ENCODE measurements around the gene CYBRD1.
A peak's percentile ranks its signal among the peaks of the same experiment; 100 is the strongest.
"Not testable (repeated sequence)": the region's sequence is repeated elsewhere in the genome, so short reads cannot be mapped to it uniquely, and the experiment has no call there.

The CYBRD1 gene, protein sequence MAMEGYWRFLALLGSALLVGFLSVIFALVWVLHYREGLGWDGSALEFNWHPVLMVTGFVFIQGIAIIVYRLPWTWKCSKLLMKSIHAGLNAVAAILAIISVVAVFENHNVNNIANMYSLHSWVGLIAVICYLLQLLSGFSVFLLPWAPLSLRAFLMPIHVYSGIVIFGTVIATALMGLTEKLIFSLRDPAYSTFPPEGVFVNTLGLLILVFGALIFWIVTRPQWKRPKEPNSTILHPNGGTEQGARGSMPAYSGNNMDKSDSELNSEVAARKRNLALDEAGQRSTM

DNA sequence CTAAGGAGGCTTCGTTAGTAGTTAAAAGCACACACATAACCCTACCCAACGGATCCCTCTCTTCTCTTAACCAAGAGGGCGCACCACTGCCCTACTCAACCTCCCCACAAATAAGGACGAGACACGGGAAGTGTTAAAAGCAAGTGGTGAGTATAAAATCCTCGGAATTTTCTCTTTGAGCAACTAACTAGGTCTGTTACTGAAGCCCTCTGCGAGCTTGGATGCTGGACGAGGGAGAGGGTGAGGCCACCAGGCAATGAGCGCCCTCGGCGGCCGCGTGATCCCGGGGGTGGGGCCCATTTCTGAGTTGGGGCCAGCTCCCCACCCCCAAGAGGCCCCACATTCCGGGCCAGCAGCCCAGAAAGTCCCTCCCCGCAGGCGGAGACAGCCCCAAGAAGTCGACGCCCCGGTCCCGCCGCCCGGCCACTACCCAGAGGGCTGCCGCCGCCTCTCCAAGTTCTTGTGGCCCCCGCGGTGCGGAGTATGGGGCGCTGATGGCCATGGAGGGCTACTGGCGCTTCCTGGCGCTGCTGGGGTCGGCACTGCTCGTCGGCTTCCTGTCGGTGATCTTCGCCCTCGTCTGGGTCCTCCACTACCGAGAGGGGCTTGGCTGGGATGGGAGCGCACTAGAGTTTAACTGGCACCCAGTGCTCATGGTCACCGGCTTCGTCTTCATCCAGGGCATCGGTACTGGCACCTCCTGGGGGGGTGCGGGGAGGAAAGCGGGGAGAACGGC is at the start of gene CYBRD1:
TSS of gene CYBRD1 (plus strand) at position 423 of the 736 bp plus-strand sequence. CDS start at position 495, 72 bp downstream.
- peak; percentile 52 for DNase-seq (ENCODE audit: low spot score)

- no peak for DNase-seq (ENCODE audit: low spot score)
Observed at GRCh38 chr2:171475979-171476378, 46.3 kb upstream of the CYBRD1 start.

GRCh38 chr2:171478345-171478744 is 43.9 kb upstream of the CYBRD1 start:
- no peak for DNase-seq (ENCODE audit: low spot score)

DNA sequence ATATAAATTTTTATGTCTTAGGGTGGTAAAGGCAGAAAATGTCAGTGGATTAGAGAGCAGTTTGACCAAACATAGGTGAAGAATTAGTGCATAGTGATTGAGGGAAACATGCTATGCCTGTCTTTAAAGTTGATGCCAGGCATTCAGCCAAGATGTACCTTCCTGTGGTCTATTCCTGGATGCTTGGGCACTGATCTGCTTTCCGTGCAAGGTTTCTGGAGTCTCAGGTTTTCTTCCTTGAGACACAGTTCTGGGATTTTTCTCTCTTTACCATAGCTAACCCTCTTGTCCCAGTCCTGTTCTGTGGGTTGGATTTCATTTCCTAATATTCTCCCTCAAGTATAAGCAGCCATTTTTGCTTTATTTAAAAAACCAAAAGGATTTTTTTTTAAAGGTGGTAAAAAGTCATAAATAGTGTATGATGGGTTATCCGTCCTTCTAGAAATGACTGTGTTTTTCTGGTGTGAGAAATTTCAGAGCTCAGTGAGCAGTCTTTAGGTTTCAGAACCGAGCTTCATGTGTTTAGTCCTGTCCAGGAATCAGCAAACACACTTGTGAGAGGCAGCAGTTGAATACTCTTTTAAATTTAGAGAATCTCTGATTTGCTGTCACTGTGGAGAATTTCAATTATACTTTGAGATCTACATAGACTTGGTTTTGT is 43.0 kb upstream of the CYBRD1 start:
- no peak for DNase-seq (ENCODE audit: low spot score)

DNA sequence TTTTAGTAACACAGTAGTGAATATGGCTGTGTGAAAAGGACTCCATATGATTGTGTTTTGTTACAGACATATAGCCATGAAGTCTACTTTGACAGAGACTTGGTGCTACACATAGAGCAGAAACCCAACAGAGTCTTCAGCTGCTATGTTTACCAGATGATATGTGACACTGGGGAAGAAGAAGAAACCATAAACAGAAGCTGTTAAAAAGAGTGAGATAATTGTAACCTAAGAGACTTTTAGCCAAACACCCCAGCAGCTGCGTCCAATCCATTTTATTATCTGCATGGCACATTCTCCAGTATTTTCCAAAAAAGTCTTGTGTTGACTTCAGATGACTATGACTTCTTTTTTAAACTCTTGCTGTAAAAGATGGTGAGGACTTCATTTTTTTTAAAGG is 41.4 kb upstream of the CYBRD1 start:
- no peak for DNase-seq (ENCODE audit: low spot score)

- DNase-seq (ENCODE audit: low spot score), result no peak
Observed at GRCh38 chr2:171482308-171482707, 40.0 kb upstream of the CYBRD1 start.

DNA sequence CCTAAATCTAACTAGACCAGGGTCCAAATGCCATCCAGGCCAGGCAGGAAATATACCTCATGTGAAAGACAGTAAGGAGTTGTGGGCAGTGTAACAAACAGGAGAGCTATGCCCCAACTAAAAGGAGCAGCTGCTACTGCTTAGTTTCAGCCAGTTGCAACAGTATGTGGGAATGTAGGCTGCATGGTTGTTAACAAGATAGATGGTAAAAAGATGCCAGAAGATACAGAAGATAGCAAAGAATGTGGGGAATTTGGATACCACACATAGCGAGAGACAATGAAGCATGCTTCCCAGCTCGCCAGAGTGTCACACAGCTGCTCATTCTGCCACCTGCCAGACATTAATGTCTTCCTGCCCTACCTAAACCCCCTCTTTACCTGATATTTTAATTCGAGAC is 39.4 kb upstream of the CYBRD1 start:
- no peak for DNase-seq (ENCODE audit: low spot score)

DNA sequence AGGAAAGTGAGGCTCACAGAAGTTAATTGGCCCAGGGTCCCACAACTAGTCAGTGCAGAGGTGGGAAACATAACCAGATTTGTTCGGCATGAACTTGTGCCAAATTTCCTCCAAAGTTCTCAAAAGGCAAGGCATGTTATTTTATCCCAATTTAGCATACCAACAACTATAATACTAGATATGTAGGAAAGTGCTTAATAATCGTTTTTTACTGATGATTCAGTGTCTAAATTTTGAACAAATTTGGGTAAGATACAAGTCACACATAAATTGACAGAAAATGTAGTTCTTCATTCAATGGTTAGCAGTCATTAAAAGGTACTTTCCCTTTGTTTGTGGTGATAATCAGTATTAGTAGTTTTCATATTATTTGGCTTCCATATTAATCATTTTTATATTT is 38.5 kb upstream of the CYBRD1 start:
- DNase-seq (ENCODE audit: low spot score), result no peak

DNA sequence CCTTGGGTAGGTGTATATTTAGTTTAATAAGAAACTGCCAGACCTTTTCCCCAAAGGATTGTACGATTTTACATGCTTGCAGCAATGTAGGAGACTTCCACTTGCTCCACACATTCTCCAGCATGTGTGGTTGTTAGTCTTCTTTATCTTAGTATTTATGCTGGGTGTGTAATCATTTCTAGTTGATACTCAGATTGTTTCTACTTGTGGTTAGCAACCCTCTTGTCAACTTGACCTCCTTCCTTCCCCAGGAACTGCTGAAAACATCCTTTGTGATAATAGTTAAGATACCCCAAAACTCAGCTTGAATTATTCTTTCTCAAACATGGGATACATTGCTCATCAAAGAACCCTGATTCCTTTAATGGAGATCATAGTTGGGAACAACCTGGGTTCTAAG is 37.2 kb upstream of the CYBRD1 start:
- DNase-seq (ENCODE audit: low spot score), result no peak

DNA sequence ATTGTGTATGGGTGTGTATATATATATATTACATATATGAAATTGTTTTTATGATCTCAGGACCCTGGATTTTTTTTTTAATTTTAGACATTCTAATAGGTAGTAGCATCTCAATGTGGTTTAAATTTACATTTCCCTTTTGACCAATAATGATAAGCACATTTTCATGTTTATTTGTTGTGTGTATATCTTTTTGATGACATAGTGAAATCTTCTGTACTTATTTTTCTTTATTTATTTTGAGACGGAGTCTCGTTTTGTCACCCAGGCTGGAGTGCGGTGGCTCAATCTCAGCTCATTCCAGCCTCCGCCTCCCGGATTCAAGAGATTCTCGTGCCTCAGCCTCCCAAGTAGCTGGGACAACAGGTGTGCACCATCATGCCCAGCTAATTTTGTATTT is 35.1 kb upstream of the CYBRD1 start:
- no peak for DNase-seq (ENCODE audit: low spot score)

DNA sequence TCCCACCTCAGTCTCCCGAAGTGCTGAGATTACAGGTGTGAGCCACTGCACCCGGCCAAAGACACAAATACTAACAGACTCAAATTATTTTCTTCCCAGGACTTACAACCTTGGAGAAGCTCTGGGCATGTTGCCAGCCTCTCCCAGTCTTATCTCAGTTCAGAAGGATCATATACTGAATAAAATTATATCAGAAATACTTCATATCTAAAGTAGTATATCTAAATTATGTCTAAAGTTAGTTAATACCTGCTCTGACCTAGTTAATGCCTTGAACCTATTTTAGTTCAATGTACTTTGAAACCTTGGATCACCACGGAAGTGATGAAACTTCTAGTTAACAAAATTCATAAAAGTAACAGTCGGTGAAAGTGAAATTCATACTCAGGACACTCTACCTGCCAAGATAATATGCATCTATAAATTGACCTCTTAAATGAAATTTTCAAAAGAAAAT is 34.4 kb upstream of the CYBRD1 start:
- DNase-seq (ENCODE audit: low spot score), result no peak

DNA sequence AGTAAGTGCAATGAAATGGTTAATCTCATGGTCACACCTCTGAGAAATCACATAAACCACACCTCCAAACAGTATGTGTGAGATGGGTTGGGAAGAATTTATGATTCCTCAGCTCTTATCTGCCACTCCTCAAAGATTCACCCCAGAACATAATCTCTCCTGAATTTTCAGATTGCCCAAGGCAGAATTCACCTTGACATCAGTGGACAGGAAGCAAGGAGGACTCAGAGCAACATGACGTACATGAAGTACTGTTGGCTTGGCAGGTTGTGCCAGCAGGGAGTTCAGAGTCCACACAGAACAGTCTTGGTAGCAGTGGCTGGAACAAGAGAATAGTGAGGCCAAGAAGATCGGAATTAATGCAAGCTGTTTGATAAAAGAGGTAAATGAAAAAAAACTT is 31.7 kb upstream of the CYBRD1 start:
- DNase-seq (ENCODE audit: low spot score), result no peak

DNA sequence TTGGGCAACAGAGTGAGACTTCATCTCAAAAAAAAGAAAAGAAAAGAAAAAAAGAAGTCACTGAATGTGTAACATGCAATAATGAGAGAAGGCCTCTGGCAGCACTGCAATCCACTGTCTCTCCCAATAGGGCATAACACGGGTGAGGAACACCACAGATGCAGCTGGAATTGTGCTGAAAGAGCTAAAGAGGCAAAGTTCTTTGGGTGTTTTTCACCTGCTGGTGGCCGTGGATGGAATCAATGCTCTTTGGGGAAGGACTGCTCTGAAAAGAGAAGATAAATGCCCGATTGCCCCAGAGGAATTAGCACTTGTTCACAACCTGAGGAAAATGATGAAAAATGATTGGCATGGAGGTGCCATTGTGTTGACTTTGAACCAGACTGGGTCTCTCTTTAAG is 31.0 kb upstream of the CYBRD1 start:
- DNase-seq (ENCODE audit: low spot score), result no peak

- DNase-seq (ENCODE audit: low spot score), result no peak
Observed at GRCh38 chr2:171492664-171493063, 29.6 kb upstream of the CYBRD1 start.

DNA sequence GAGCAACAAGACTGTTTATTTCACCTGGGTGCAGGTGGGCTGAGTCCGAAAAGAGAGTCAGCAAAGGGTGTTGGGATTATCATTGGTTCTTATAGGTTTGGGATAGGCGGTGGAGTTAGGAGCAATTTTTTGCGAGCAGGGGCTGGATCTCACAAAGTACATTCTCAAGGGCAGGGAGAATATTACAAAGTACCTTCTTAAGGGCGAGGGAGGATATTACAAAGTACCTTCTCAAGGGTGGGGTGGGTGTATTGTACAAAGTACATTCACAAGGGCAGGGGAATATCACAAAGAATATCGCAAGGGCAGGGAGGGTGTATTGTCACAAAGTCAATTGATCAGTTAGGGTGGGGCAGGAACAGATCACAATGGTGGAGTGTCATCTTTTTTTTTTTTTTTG is 24.6 kb upstream of the CYBRD1 start:
- not testable (repeated sequence) for DNase-seq (ENCODE audit: low spot score)

- DNase-seq (ENCODE audit: low spot score), result no peak
Observed at GRCh38 chr2:171505374-171505773, 16.9 kb upstream of the CYBRD1 start.

GRCh38 chr2:171509945-171510731 is 12.1 kb upstream of the CYBRD1 start:
- DNase-seq (ENCODE audit: low spot score), result no peak

- no peak for DNase-seq (ENCODE audit: low spot score)
Observed at GRCh38 chr2:171512014-171512413, 10.3 kb upstream of the CYBRD1 start.

- DNase-seq (ENCODE audit: low spot score), result no peak
Observed at GRCh38 chr2:171512683-171513195, 9.5 kb upstream of the CYBRD1 start.

GRCh38 chr2:171513719-171514160 is 8.5 kb upstream of the CYBRD1 start:
- DNase-seq (ENCODE audit: low spot score), result no peak

- DNase-seq (ENCODE audit: low spot score), result no peak
Observed at GRCh38 chr2:171514908-171515582, 7.2 kb upstream of the CYBRD1 start.
